GM12878 (cell line): Measurements from ENCODE around the gene HVCN1. TPM values are rescaled to one million over a fixed set of nuclear protein-coding genes. Genes with fewer than 3 reads are reported as not detected.

Source experiments
- BHLHE40 ChIP-seq, 2 experiments: fragments of 450-650 bp in 1 of 2; IDR thresholded peaks; 2 replicates each; pipeline ENCODE4 v1.6.1; 2011 to 2017; ENCODE audit warnings: low read depth in 2 of 2, borderline replicate concordance in 1 of 2, improper control_type of control experiment in 1 of 2, low read length in 1 of 2, mild to moderate bottlenecking in 1 of 2
- BMI1 ChIP-seq: fragments of 450-650 bp; IDR thresholded peaks from 2 replicates; pipeline ENCODE4 v1.6.1; 2016; ENCODE audit warnings: mild to moderate bottlenecking, moderate library complexity, borderline replicate concordance
- DPF2 ChIP-seq: fragments of 450-650 bp; IDR thresholded peaks from 2 replicates; pipeline ENCODE4 v1.6.1; 2017; ENCODE audit warnings: mild to moderate bottlenecking
- E2F4 ChIP-seq: IDR thresholded peaks from 2 replicates; pipeline ENCODE4 v1.6.1; 2012; ENCODE audit warnings: low read depth, low read length, improper control_type of control experiment
- EGR1 ChIP-seq, 2 experiments: IDR thresholded peaks; 1 replicate in 1 of 2; 2 replicates in 1 of 2; pipeline ENCODE4 v1.6.1; 2011 to 2012; ENCODE audit warnings: low read depth in 2 of 2, low read length in 2 of 2, borderline replicate concordance in 1 of 2, mild to moderate bottlenecking in 1 of 2, moderate library complexity in 1 of 2
- FOXK2 ChIP-seq: fragments of 450-650 bp; IDR thresholded peaks from 2 replicates; pipeline ENCODE4 v1.6.1; 2017; ENCODE audit warnings: mild to moderate bottlenecking, moderate library complexity
- HDAC6 ChIP-seq: fragments of 200-600 bp; sonication (generic); IDR thresholded peaks from one replicate; pipeline ENCODE4 v1.8.0; 2017; ENCODE audit warnings: antibody characterized with exemption; ENCODE audit not compliant: unreplicated experiment
- KLF5 ChIP-seq: fragments of 450-650 bp; IDR thresholded peaks from 2 replicates; pipeline ENCODE4 v1.6.1; 2014; ENCODE audit warnings: mild to moderate bottlenecking; ENCODE audit not compliant: partially characterized antibody
- MEF2A ChIP-seq: IDR thresholded peaks from 2 replicates; pipeline ENCODE4 v1.6.1; 2011; ENCODE audit warnings: low read depth, mild to moderate bottlenecking, low read length, moderate library complexity; ENCODE audit not compliant: insufficient read depth
- MTA2 ChIP-seq: fragments of 450-650 bp; IDR thresholded peaks from 2 replicates; pipeline ENCODE4 v1.6.1; 2016; ENCODE audit warnings: low read depth, mild to moderate bottlenecking, moderate library complexity
- MYB ChIP-seq: fragments of 150-350 bp; IDR thresholded peaks from 2 replicates; pipeline ENCODE4 v1.6.1; 2014; ENCODE audit warnings: mild to moderate bottlenecking, low read depth, low read length, borderline replicate concordance
- NFIC ChIP-seq: IDR thresholded peaks from 2 replicates; pipeline ENCODE4 v1.6.1; 2012; ENCODE audit warnings: low read depth, mild to moderate bottlenecking, inconsistent platforms, low read length, moderate library complexity
- NR2C1 ChIP-seq: fragments of 450-650 bp; IDR thresholded peaks from 2 replicates; pipeline ENCODE4 v1.6.1; 2017; ENCODE audit warnings: antibody characterized with exemption, mild to moderate bottlenecking, moderate library complexity
- NR2C2 ChIP-seq: IDR thresholded peaks from 2 replicates; pipeline ENCODE4 v1.6.1; 2011; ENCODE audit warnings: borderline replicate concordance, low read depth; ENCODE audit not compliant: control insufficient read depth, insufficient read length
- POLR2A ChIP-seq: IDR thresholded peaks from 2 replicates; pipeline ENCODE4 v1.6.1; 2011; ENCODE audit warnings: low read depth, mild to moderate bottlenecking, low read length
- RAD21 ChIP-seq: IDR thresholded peaks from 2 replicates; pipeline ENCODE4 v1.6.1; 2011; ENCODE audit warnings: mild to moderate bottlenecking, low read depth, low read length, moderate library complexity; ENCODE audit not compliant: insufficient read depth
- RELB ChIP-seq: fragments of 450-650 bp; IDR thresholded peaks from 2 replicates; pipeline ENCODE4 v1.6.1; 2017; ENCODE audit warnings: low read depth, mild to moderate bottlenecking, moderate library complexity
- SP1 ChIP-seq: IDR thresholded peaks from one replicate; pipeline ENCODE4 v1.6.1; 2011; ENCODE audit warnings: low read depth, low read length
- STAT1 ChIP-seq: fragments of 450-650 bp; conservative IDR thresholded peaks from 2 replicates; pipeline ENCODE4 v1.6.1; 2014; ENCODE audit warnings: antibody characterized with exemption, mild to moderate bottlenecking
- SUPT20H ChIP-seq: IDR thresholded peaks from 2 replicates; pipeline ENCODE4 v1.6.1; 2011; ENCODE audit warnings: low read depth, mild to moderate bottlenecking, low read length, moderate library complexity, borderline replicate concordance; ENCODE audit not compliant: control insufficient read depth
- TARDBP ChIP-seq: IDR thresholded peaks from 2 replicates; pipeline ENCODE4 v1.6.1; 2016; ENCODE audit warnings: borderline replicate concordance
- TBL1XR1 ChIP-seq: IDR thresholded peaks from 2 replicates; pipeline ENCODE4 v1.6.1; 2012; ENCODE audit warnings: low read depth, low read length, improper control_type of control experiment
- TCF12 ChIP-seq: IDR thresholded peaks from 2 replicates; pipeline ENCODE4 v1.6.1; 2011; ENCODE audit warnings: low read depth, mild to moderate bottlenecking, low read length
- USF2 ChIP-seq: IDR thresholded peaks from 2 replicates; pipeline ENCODE4 v1.6.1; 2011; ENCODE audit warnings: low read depth, low read length, improper control_type of control experiment, borderline replicate concordance
- WRNIP1 ChIP-seq: IDR thresholded peaks from 2 replicates; pipeline ENCODE4 v1.6.1; 2011; ENCODE audit warnings: low read depth, low read length, improper control_type of control experiment, borderline replicate concordance
- ZNF24 ChIP-seq: fragments of 450-650 bp; IDR thresholded peaks from 2 replicates; pipeline ENCODE4 v1.6.1; 2017; ENCODE audit warnings: antibody characterized with exemption, mild to moderate bottlenecking
- polyA plus RNA-seq, 11 experiments: library from polyadenylated mRNA; depleted of rRNA in 4 of 11; unstranded in 6 of 11; stranded (reverse) in 5 of 11; fragments of >200 nt; fragmentation: Nextera tagmentation in 4 of 11; fragmentation: Illumina TruSeq in 1 of 11; extraction: Ambion mirVana in 4 of 11; extraction: Trizol in 1 of 11; gene quantifications; 1 replicate in 1 of 11; 2 replicates in 10 of 11; pipeline versions ENCODE4 v1.2.1 to v1.2.3, GENCODE V29; 2011 to 2016; ENCODE audit warnings: inconsistent platforms in 2 of 11, missing spikeins in 2 of 11, low read depth in 1 of 11
- total RNA-seq, 4 experiments: library from RNA; depleted of rRNA in 3 of 4; stranded (reverse); fragments of >200 nt in 3 of 4; fragmentation: Illumina TruSeq in 1 of 4; extraction: Trizol in 1 of 4; gene quantifications; 2 replicates each; pipeline versions ENCODE4 v1.2.1 to v1.2.3, GENCODE V29; 2013 to 2021
- TF ChIP-seq, protein P1 (sequence below): IDR thresholded peaks from 2 replicates; pipeline ENCODE4 v1.6.1; 2012; ENCODE audit warnings: low read length, inconsistent platforms

Gene HVCN1
- total and polyA plus RNA-seq, 10 of the 15 experiments (the other 5 are each of a cell fraction or from before 2014, with no cell fraction given), result 27.8 to 181 (median 103) TPM

DNA sequence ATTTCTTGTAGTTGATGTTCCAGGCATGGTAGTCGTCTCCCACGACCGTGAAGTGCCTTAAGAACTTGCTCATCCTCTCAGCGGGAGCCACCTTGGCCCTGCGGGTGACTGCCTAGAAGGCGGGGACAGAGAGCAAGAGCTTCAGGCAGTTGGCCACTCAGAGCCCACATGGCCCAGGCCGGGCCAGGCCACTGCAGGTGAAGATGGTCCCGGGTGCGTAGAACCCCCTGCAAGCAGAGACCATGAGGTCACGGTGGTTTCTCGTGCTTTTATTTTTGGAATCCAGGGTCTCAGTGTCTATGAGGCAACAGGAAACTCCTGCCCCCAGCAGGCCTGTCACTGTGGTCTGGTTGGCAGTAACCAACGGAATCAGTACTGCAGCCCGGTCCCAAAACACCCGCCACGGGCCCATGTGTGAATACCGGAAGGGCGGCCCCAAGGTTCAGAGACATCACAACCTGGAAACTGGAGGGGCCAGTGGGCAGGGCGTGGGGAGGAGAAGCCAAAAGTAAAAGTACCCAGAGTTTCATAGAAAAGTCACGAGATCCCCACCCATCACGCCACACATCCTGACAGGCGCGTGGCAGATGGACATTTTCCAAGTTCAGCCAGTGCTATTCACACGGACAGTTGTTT, 27.5 kb downstream of the HVCN1 start (continued):
- no peak for TF ChIP-seq NR2C1
- peak; percentile 72 for TF ChIP-seq SP1
- 0 out of 2 replicates have a peak, but pooled peaks have one; percentile 14 for TF ChIP-seq MYB
- no peak; the same call in 1 of the 2 replicates for TF ChIP-seq USF2
- TF ChIP-seq KLF5, result peak; percentile 93
- TF ChIP-seq TARDBP, result no peak
- TF ChIP-seq FOXK2, result no peak
- TF ChIP-seq POLR2A, result peak; percentile 82
- TF ChIP-seq EGR1 (IDR thresholded peaks at IDR 0.05; ENCODE audit: borderline replicate concordance in 1 of 2, low read depth in 2 of 2, low read length in 2 of 2), result peak in 1 of 2 experiments; percentile 54; a peak in 1 of 3 replicates
- peak; percentile 98 for TF ChIP-seq TBL1XR1
- TF ChIP-seq E2F4, result peak; percentile 67
- peak; percentile 18; the same call in 1 of the 2 replicates for TF ChIP-seq RAD21
- peak; percentile 75; the same call in 1 of the 2 replicates for TF ChIP-seq TCF12
- TF ChIP-seq SUPT20H, result no peak
- TF ChIP-seq RELB, result peak; percentile 92
- peak; percentile 94 to 95 for TF ChIP-seq BHLHE40 (IDR thresholded peaks at IDR 0.05; ENCODE audit: borderline replicate concordance in 1 of 2, low read depth in 2 of 2, low read length in 1 of 2)
- peak; percentile 93 for TF ChIP-seq NFIC
- TF ChIP-seq MEF2A, result peak; percentile 99
- TF ChIP-seq STAT1, result no peak
- TF ChIP-seq BMI1, result no peak
- TF ChIP-seq DPF2, result 0 out of 2 replicates have a peak, but pooled peaks have one; percentile 78
- peak; percentile 83 for TF ChIP-seq MTA2
- no peak for TF ChIP-seq HDAC6
- TF ChIP-seq WRNIP1, result 0 out of 2 replicates have a peak, but pooled peaks have one; percentile 23
- TF ChIP-seq NR2C2, result no peak
- TF ChIP-seq, protein P1, sequence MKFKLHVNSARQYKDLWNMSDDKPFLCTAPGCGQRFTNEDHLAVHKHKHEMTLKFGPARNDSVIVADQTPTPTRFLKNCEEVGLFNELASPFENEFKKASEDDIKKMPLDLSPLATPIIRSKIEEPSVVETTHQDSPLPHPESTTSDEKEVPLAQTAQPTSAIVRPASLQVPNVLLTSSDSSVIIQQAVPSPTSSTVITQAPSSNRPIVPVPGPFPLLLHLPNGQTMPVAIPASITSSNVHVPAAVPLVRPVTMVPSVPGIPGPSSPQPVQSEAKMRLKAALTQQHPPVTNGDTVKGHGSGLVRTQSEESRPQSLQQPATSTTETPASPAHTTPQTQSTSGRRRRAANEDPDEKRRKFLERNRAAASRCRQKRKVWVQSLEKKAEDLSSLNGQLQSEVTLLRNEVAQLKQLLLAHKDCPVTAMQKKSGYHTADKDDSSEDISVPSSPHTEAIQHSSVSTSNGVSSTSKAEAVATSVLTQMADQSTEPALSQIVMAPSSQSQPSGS, result peak; percentile 92
- no peak for TF ChIP-seq ZNF24
